Neuronal stem cell (in vitro differentiated cells): ENCODE data around the gene CUL4B.

Source experiments
- DNase-seq: peaks from one replicate; pipeline ENCODE4 v3.0.0-alpha.2; 2013; ENCODE audit warnings: low spot score
- H2AFZ ChIP-seq: one replicate; pipeline ENCODE4 v1.6.1; 2013; ENCODE audit warnings: mild to moderate bottlenecking, low read length, inconsistent platforms
- H2AK5ac ChIP-seq: 2 replicates; pipeline ENCODE4 v1.6.1; 2013; ENCODE audit warnings: low read depth, mild to moderate bottlenecking, inconsistent platforms, low read length, moderate library complexity, mixed read lengths
- H2BK120ac ChIP-seq: 2 replicates; pipeline ENCODE4 v1.6.1; 2013; ENCODE audit warnings: low read depth, mild to moderate bottlenecking, inconsistent platforms, low read length, moderate library complexity, mixed read lengths
- H2BK12ac ChIP-seq: one replicate; pipeline ENCODE4 v1.6.1; 2013; ENCODE audit warnings: low read length, inconsistent platforms
- H2BK15ac ChIP-seq: 2 replicates; pipeline ENCODE4 v1.6.1; 2013; ENCODE audit warnings: mild to moderate bottlenecking, low read length, inconsistent platforms, mixed read lengths
- H2BK5ac ChIP-seq: one replicate; pipeline ENCODE4 v1.6.1; 2013; ENCODE audit warnings: inconsistent platforms, mild to moderate bottlenecking, low read length, moderate library complexity
- H3K14ac ChIP-seq: one replicate; pipeline ENCODE4 v1.6.1; 2013; ENCODE audit warnings: low read length, inconsistent platforms
- H3K18ac ChIP-seq: 2 replicates; pipeline ENCODE4 v1.6.1; 2013; ENCODE audit warnings: low read length, inconsistent platforms
- H3K23ac ChIP-seq: 2 replicates; pipeline ENCODE4 v1.6.1; 2013; ENCODE audit warnings: low read depth, mild to moderate bottlenecking, mixed read lengths, low read length, inconsistent platforms; ENCODE audit not compliant: poor library complexity
- H3K27ac ChIP-seq: replicated peaks from 3 replicates; pipeline ENCODE4 v1.5.1; 2013; ENCODE audit warnings: low read length, inconsistent platforms
- H3K27me3 ChIP-seq, 3 experiments: 2 replicates each; pipeline ENCODE4 v1.6.1; 2013; ENCODE audit warnings: low read length in 3 of 3, mild to moderate bottlenecking in 2 of 3, inconsistent platforms in 1 of 3, low read depth in 1 of 3, mixed read lengths in 1 of 3, moderate library complexity in 1 of 3; ENCODE audit not compliant: control insufficient read depth in 3 of 3, insufficient read depth in 3 of 3
- H3K36me3 ChIP-seq, 2 donors: replicated peaks in 1 of 2; 2 replicates each; pipeline ENCODE4 v1.6.1; 2013; ENCODE audit warnings: low read length in 2 of 2; ENCODE audit not compliant: control insufficient read depth in 2 of 2, insufficient read depth in 2 of 2
- H3K4ac ChIP-seq: 2 replicates; pipeline ENCODE4 v1.6.1; 2013; ENCODE audit warnings: inconsistent platforms, mild to moderate bottlenecking, low read length, moderate library complexity
- H3K4me1 ChIP-seq, 2 donors: 1 replicate in 1 of 2; 2 replicates in 1 of 2; pipeline ENCODE4 v1.6.1; 2013; ENCODE audit warnings: low read length in 2 of 2, low read depth in 1 of 2; ENCODE audit not compliant: control insufficient read depth in 2 of 2, insufficient read depth in 1 of 2
- H3K4me2 ChIP-seq: one replicate; pipeline ENCODE4 v1.6.1; 2013; ENCODE audit warnings: mild to moderate bottlenecking, low read length, inconsistent platforms; ENCODE audit not compliant: insufficient read depth, poor library complexity, severe bottlenecking
- H3K4me3 ChIP-seq, 2 donors: 2 replicates each; pipeline ENCODE4 v1.5.1; 2013; ENCODE audit warnings: low read length in 2 of 2, mild to moderate bottlenecking in 2 of 2, inconsistent platforms in 1 of 2, moderate library complexity in 1 of 2
- H3K79me1 ChIP-seq: one replicate; pipeline ENCODE4 v1.6.1; 2013; ENCODE audit warnings: low read depth, mild to moderate bottlenecking, inconsistent platforms, low read length, moderate library complexity
- H3K9ac ChIP-seq: one replicate; pipeline ENCODE4 v1.6.1; 2013; ENCODE audit warnings: mild to moderate bottlenecking, low read depth, low read length, inconsistent platforms; ENCODE audit not compliant: poor library complexity
- H3K9me3 ChIP-seq, 2 donors: replicated peaks in 1 of 2; 2 replicates each; pipeline versions ENCODE3 to v1.6.1; 2013; ENCODE audit warnings: low read length in 2 of 2, mild to moderate bottlenecking in 2 of 2, inconsistent platforms in 1 of 2, low read depth in 1 of 2, mixed read lengths in 1 of 2, moderate library complexity in 1 of 2; ENCODE audit not compliant: control insufficient read depth in 2 of 2, insufficient read depth in 1 of 2
- H4K8ac ChIP-seq: one replicate; pipeline ENCODE4 v1.6.1; 2013; ENCODE audit warnings: low read depth, mild to moderate bottlenecking, inconsistent platforms, low read length, moderate library complexity
- H4K91ac ChIP-seq: one replicate; pipeline ENCODE4 v1.6.1; 2013; ENCODE audit warnings: low read length, low read depth, mild to moderate bottlenecking, inconsistent platforms; ENCODE audit not compliant: poor library complexity
- WGBS, 2 donors: extraction: QIAGEN DNeasy Blood & Tissue Kit; methylation state at CpG; one replicate each; pipeline ENCODE4 v1.1.7; 2013; ENCODE audit warnings: missing lambda C conversion rate in 2 of 2, mixed read lengths in 1 of 2; ENCODE audit not compliant: insufficient read length in 2 of 2, insufficient replicate concordance in 1 of 2; ENCODE audit errors: extremely low coverage in 2 of 2; 5-methylcytosine and 5-hydroxymethylcytosine counted together

CUL4B gene

DNA sequence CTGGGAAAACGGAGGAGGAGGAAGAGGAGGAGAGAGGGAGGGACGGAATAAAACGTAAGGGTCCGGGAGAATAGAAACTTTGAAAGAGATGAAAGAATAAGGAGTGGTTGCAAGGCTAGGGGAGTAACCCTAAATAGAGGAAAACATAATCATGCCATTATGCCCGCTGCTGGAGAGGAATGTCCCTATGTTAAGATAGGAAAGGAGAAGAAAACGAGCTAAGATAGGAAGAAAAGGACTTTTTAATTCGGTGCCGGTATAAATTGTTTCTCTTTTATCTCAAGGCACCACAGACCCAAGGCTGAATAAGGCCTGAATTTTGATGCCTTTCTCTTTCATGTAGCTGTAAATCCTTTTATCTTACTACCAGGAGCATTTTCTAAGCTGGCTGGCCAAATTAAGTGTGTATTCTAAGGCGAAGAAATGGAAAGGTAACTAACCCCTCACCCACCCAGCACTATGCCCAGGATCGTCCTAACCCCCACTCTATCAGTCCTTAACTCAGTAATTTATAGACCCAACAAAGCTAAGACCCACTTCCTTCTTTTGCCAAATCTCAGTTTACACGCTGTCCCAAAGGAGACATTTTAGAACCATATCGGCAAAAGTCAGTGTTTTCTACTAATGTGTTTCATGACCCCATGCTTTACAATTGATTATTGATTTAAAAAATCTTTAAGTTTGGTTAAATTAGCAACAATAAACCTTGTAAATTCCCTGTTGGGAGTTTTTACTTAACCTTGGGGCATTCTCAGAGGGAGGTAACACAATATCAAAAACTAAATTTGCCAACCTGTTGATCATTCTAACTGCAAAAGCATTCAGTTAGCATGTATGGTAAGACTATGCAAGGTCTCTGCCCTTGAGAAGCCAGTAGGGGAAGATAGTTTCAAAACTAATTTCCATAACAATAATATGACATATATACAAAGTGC lies 1.1 kb upstream of the CUL4B start:
- WGBS, 2 donors: no CpG with 5 or more reads among the region's 12 CpGs
- peak overlapping the region; percentile 70 for H3K27ac ChIP-seq

DNA sequence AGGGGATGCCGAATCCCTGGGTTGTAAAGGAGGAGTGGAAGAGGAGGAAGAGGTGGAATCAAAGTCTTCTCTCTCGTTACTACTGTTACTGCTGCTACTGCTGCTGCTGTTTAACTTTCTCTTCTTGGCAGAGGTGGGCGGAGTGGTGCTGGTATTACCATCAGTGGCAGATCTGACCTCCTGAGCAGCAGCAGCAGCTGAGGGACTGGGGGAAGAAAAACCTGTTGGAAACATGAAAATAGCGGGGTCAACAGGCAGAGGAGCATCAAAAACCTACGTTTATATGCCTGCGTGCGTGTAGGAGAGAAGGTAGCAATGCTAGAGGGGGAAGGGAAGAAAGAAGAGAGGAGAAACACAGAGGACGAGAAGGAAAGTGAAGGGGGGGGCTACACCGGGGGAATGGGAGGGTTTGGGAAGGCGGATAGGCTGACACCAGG lies 339 bp downstream of the CUL4B start:
- Histone ChIP-seq H3K36me3 (peaks cover 0 to 18% of the 10 kb centered on the region in 2 donors), H3K27me3 (no peaks in the 10 kb centered on the region), H3K4me3 (peak overlapping the region; percentile 68 to 78), H3K23ac (no peak overlapping the region), H3K9me3 (no peaks in the 10 kb centered on the region), H4K8ac (no peak overlapping the region), H2BK15ac (peak overlapping the region; percentile 11), H4K91ac (no peak overlapping the region), H2BK12ac (no peak overlapping the region), H2BK120ac (no peak overlapping the region), H3K18ac (peak overlapping the region; percentile 76), H3K4ac (no peak overlapping the region), H2AK5ac (no peak overlapping the region), H3K79me1 (no peaks in the 10 kb centered on the region), H3K4me1 (peaks cover 0 to 7% of the 10 kb centered on the region in 2 donors), H2BK5ac (peak overlapping the region; percentile 35), H3K9ac (peak overlapping the region; percentile 21), H3K27ac (peak overlapping the region; percentile 98), H3K4me2 (peak overlapping the region; percentile 54), H3K14ac (peak overlapping the region; percentile 38), H2AFZ (peak overlapping the region; percentile 70)
- no CpG with 5 or more reads among the region's 10 CpGs for WGBS, 2 donors
- DNase-seq: no peak

More for the DNA sequence above, 1.1 kb upstream of the CUL4B start:
- H3K79me1 ChIP-seq: no peaks in the 10 kb centered on the region
- H2BK120ac ChIP-seq: no peak overlapping the region
- H3K27me3 ChIP-seq: no peaks in the 10 kb centered on the region
- no peak overlapping the region for H2BK5ac ChIP-seq
- DNase-seq: no peak
- H3K36me3 ChIP-seq: peaks cover 0 to 10% of the 10 kb centered on the region in 2 donors
- no peak overlapping the region for H3K23ac ChIP-seq
- no peak overlapping the region for H4K8ac ChIP-seq
- no peaks in the 10 kb centered on the region for H3K9me3 ChIP-seq
- no peak overlapping the region for H3K18ac ChIP-seq
- peak overlapping the region; percentile 25 for H3K4me2 ChIP-seq
- peak overlapping the region; percentile 60 for H2AFZ ChIP-seq
- no peak overlapping the region for H3K9ac ChIP-seq
- no peak overlapping the region for H3K14ac ChIP-seq
- peaks cover 0 to 7% of the 10 kb centered on the region in 2 donors for H3K4me1 ChIP-seq
- H3K4me3 ChIP-seq: peak overlapping the region; percentile 56 to 65
- H2BK12ac ChIP-seq: no peak overlapping the region
- no peak overlapping the region for H3K4ac ChIP-seq
- H2AK5ac ChIP-seq: no peak overlapping the region
- no peak overlapping the region for H4K91ac ChIP-seq
- no peak overlapping the region for H2BK15ac ChIP-seq

DNA sequence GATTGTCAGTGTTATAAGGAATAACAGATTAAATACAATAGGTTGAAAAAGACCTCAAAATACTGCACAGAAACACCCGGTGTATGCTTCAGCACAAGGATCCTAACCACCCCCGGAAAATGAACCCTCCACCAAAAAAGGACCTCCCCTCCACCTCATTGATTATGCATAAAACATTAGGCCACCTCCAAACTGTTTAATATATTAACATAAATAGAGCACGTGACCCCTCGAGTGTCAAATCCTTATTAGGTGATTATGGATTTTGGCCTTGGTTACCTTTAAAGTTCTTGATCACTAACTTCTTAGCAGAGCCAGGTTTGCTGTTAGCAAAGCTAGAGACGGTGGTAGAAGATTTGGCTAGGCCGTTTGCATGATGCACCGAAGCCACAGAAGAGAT lies 958 bp downstream of the CUL4B start:
- Histone ChIP-seq H3K4ac (no peak overlapping the region), H4K8ac (no peak overlapping the region), H3K4me3 (peak overlapping the region; percentile 68 to 78), H2AK5ac (no peak overlapping the region), H3K27ac (peak overlapping the region; percentile 98), H3K79me1 (no peaks in the 10 kb centered on the region), H3K9ac (no peak overlapping the region), H2BK5ac (peak overlapping the region; percentile 35), H3K4me2 (peak overlapping the region; percentile 54), H3K27me3 (no peaks in the 10 kb centered on the region), H3K9me3 (no peaks in the 10 kb centered on the region), H2BK15ac (no peak overlapping the region), H2BK12ac (no peak overlapping the region), H3K4me1 (peaks cover 0 to 7% of the 10 kb centered on the region in 2 donors), H3K23ac (no peak overlapping the region), H2BK120ac (no peak overlapping the region), H4K91ac (no peak overlapping the region), H2AFZ (peak overlapping the region; percentile 70), H3K36me3 (peaks cover 0 to 23% of the 10 kb centered on the region in 2 donors), H3K14ac (no peak overlapping the region), H3K18ac (no peak overlapping the region)
- WGBS, 2 donors: no CpG with 5 or more reads among the region's 7 CpGs
- DNase-seq: no peak

DNA sequence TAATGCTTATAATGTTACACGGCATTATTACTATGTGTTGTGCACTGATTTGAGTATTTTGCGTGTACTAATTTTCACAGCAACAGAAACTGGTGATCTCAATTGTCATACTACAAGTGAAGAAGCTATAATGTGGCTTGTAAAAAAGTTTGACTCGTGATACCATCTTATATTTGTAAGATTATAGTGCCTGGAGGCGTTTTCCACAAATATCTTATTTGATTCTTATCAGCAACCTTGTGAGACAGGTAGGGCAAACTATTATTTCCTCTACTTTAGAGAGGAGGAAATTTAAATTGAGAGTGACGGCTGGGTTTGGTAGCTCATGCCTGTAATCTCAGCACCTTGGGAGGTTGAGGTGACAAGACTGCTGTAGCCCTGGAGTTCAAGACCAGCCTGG lies 4.5 kb downstream of the CUL4B start:
- Histone ChIP-seq H2BK5ac (no peak overlapping the region), H2BK15ac (no peak overlapping the region), H3K27ac (no peak overlapping the region), H3K36me3 (peaks cover 0 to 36% of the 10 kb centered on the region in 2 donors), H2BK12ac (no peak overlapping the region), H3K9ac (no peak overlapping the region), H3K14ac (no peak overlapping the region), H4K91ac (no peak overlapping the region), H2BK120ac (no peak overlapping the region), H3K9me3 (no peaks in the 10 kb centered on the region), H3K23ac (no peak overlapping the region), H3K18ac (no peak overlapping the region), H3K4me3 (no peak overlapping the region), H3K4ac (no peak overlapping the region), H3K79me1 (no peaks in the 10 kb centered on the region), H2AK5ac (no peak overlapping the region), H4K8ac (no peak overlapping the region), H3K4me2 (no peak overlapping the region), H3K4me1 (peaks cover 0 to 4% of the 10 kb centered on the region in 2 donors), H3K27me3 (no peaks in the 10 kb centered on the region), H2AFZ (no peak overlapping the region)
- WGBS, 2 donors: no CpG with 5 or more reads among the region's 5 CpGs
- no peak for DNase-seq
